Urothelium cell line (cell line): ENCODE measurements around the gene FUS.

Source experiments
- DNase-seq: peaks from one replicate; pipeline ENCODE4 v3.0.0; 2011; ENCODE audit warnings: low spot score, mixed read lengths
- FAIRE-seq: peaks from 2 replicates; lab custom pipeline; 2011; peaks lifted over from hg19 to GRCh38; lab: Jason Lieb, UNC

FUS gene

GRCh38 chr16:31225193-31225592 is 45.3 kb downstream of the FUS start:
- FAIRE-seq: no peak
- no peak for DNase-seq

DNA sequence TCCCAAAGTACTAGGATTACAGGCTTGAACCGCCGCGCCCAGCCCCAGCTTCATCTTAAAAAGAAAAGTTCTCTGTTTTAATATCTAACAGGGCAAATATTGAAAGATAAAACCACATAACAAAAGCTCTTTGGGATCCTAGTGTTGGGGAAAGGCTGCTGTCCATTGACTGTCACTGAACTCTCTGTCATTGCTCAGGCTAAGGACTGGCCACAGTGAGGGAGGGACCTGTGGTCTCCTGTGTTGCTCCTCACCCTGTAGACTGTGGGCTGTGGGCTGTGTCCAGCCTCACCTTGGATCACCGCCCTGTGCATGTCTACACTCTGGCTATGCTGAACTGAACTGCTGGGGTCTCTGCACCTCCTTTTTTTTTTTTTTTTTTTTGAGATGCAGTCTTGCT is 48.3 kb downstream of the FUS start:
- DNase-seq (no peak), FAIRE-seq (no peak)

DNA sequence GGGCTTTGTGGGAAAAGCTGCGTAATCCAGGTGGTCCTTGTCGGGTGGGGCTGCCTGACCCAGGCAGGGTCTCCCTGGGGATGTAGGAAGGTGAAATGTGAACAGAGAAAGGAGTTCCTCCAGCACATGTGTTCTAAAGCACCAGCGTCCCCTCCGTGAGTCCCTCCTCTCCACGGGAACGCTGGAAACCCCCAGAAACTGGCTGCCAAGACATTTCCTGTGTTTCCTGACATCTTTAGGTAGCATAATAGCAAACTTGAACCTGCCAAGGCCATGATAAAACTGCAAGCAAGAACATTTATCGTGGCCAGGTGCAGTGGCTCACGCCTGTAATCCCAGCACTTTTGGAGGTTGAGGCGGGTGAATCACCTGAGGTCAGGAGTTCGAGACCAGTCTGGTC is 49.6 kb downstream of the FUS start:
- no peak for FAIRE-seq
- DNase-seq: no peak

- FAIRE-seq: no peak
Measured at GRCh38 chr16:31238041-31238440, 58.1 kb downstream of the FUS start.

More at GRCh38 chr16:31238041-31238440, 58.1 kb downstream of the FUS start:
- DNase-seq: no peak
